Heart left ventricle (tissue), 13 donors: ENCODE results near the gene DNER.

Source experiments
- CTCF ChIP-seq, 12 donors: fragments of 200-600 bp; sonication (generic) in 4 of 12; IDR thresholded peaks; one replicate each; pipeline versions ENCODE4 v1.5.0 to v1.8.0; 2018 to 2022; ENCODE audit warnings: antibody characterized with exemption in 12 of 12, mild to moderate bottlenecking in 5 of 12
- POLR2A ChIP-seq, 2 donors: fragments of 450-650 bp; IDR thresholded peaks; one replicate each; pipeline ENCODE4 v1.6.1; 2017; ENCODE audit warnings: antibody characterized with exemption in 2 of 2, mild to moderate bottlenecking in 2 of 2, moderate library complexity in 2 of 2
- donor health status: ischemic (EF 13 %, LVEDD 7.1; RV severe dilation, severe dysfunction).
- donor health status: DM: no; HTN: yes; CAD: no.
- donor health status: DM: no; HTN: no; CAD: no.
- donor health status: ischemic (EF 25% LVEDD 6.9; RV normal size, moderate dysfunction).
- donor health status: ischemic (EF 25% LVEDD 5.7; RV mildly dilated, moderate dysfunction).
- donor health status: ischemic (EF 35%, LVEDD 5.7; RV mildly dilated, moderate dysfunction).
- donor health status: nonischemic (EF 11% LVEDD 7.7; RV severe dilation, severe dysfunction).
- donor health status: DM: yes; HTN: yes; CAD: no.
- donor health status: PGD.
- donor health status: ischemic (EF 29% LVEDD 5.4; RV normal size, mild dysfunction).
- donor health status: nonischemic (EF 23%, LVEDD 6.1; RV moderate dilation, normal function).

GRCh38 chr2:229734410-229734809 is 20.1 kb upstream of the DNER start:
- no peak for TF ChIP-seq CTCF (IDR thresholded peaks at IDR 0.05)
- TF ChIP-seq POLR2A (IDR thresholded peaks at IDR 0.05), result no peak
